OCI-LY1 (cell line): ENCODE data around the gene NEUROD2.

Experiments used
- EZH2 ChIP-seq: fragments of 200-600 bp; sonication (generic), shearing (Covaris generic); IDR thresholded peaks from 2 replicates; pipeline ENCODE4 v1.8.0; 2017; ENCODE audit warnings: borderline replicate concordance, mixed run types, mild to moderate bottlenecking, antibody characterized with exemption, low read length, moderate library complexity, mixed read lengths
- TF ChIP-seq, protein P1 (sequence below): fragments of 200-600 bp; sonication (generic), shearing (Covaris generic); IDR thresholded peaks from 2 replicates; pipeline ENCODE4 v1.5.1; 2017; ENCODE audit warnings: mild to moderate bottlenecking, antibody characterized with exemption, low read length, moderate library complexity, mixed read lengths

DNA sequence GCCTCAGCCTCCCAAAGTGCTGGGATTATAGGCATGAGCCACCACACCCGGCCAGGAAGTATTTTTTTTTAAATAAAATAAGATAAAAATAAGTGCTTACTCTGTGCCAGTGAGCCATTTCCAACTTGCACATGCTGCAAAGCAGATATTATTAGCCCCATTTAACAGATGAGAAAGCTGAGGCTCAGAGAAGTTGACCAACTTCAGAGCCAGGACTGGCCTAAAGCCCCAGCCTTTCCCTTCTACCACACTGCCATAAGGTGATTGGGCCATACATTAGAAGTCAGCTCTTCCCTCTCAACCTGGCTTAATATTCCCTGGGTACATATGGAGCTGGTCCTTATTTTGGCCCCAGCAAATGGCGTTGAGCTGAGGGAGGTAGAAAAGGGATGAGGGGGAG is 25.1 kb downstream of the NEUROD2 start:
- no peak for TF ChIP-seq EZH2
- TF ChIP-seq, protein P1, sequence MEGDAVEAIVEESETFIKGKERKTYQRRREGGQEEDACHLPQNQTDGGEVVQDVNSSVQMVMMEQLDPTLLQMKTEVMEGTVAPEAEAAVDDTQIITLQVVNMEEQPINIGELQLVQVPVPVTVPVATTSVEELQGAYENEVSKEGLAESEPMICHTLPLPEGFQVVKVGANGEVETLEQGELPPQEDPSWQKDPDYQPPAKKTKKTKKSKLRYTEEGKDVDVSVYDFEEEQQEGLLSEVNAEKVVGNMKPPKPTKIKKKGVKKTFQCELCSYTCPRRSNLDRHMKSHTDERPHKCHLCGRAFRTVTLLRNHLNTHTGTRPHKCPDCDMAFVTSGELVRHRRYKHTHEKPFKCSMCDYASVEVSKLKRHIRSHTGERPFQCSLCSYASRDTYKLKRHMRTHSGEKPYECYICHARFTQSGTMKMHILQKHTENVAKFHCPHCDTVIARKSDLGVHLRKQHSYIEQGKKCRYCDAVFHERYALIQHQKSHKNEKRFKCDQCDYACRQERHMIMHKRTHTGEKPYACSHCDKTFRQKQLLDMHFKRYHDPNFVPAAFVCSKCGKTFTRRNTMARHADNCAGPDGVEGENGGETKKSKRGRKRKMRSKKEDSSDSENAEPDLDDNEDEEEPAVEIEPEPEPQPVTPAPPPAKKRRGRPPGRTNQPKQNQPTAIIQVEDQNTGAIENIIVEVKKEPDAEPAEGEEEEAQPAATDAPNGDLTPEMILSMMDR: no peak
